H1 (cell line): ENCODE measurements around the gene MICALL2. TPM values are rescaled to one million over a fixed set of nuclear protein-coding genes. Genes with fewer than 3 reads are reported as not detected.

ENCODE experiments used
- CTCF ChIA-PET: fragments of 300-600 bp; sonication (Branson Sonifier 250); formaldehyde crosslinking; loops from one replicate; lab custom pipeline; 2021; ENCODE audit not compliant: partially characterized antibody; lab: Charles Lee
- POLR2A ChIA-PET: fragments of 300-600 bp; sonication (Branson Sonifier 250); formaldehyde crosslinking; loops from one replicate; lab custom pipeline; 2021; ENCODE audit warnings: inconsistent platforms; ENCODE audit not compliant: partially characterized antibody; lab: Charles Lee
- DNase-seq, 2 experiments: peaks; one replicate each; pipeline versions ENCODE4 v3.0.0 to v3.0.0-alpha.2; 2010 to 2022; ENCODE audit warnings: low spot score in 2 of 2, low read depth in 1 of 2, mixed read lengths in 1 of 2
- FAIRE-seq: peaks from 2 replicates; lab custom pipeline; 2011; peaks lifted over from hg19 to GRCh38; lab: Jason Lieb, UNC
- H2AFZ ChIP-seq: 2 replicates; pipeline ENCODE4 v1.8.1; 2012; ENCODE audit warnings: low read length, inconsistent platforms
- H2AK5ac ChIP-seq: 2 replicates; pipeline ENCODE4 v1.6.1; 2013; ENCODE audit warnings: low read depth, low read length
- H2BK120ac ChIP-seq: replicated peaks from 2 replicates; pipeline ENCODE3; 2013; ENCODE audit warnings: low read depth, low read length, inconsistent platforms
- H2BK12ac ChIP-seq: 2 replicates; pipeline ENCODE4 v1.6.1; 2013; ENCODE audit warnings: low read depth, low read length
- H2BK15ac ChIP-seq: 2 replicates; pipeline ENCODE4 v1.6.1; 2013; ENCODE audit warnings: low read length
- H2BK20ac ChIP-seq: 2 replicates; pipeline ENCODE4 v1.6.1; 2013; ENCODE audit warnings: low read length
- H2BK5ac ChIP-seq: 2 replicates; pipeline ENCODE4 v1.6.1; 2013; ENCODE audit warnings: low read depth, low read length
- H3K14ac ChIP-seq: 2 replicates; pipeline ENCODE4 v1.6.1; 2013; ENCODE audit warnings: inconsistent platforms; ENCODE audit not compliant: insufficient read length
- H3K18ac ChIP-seq: 2 replicates; pipeline ENCODE4 v1.6.1; 2013; ENCODE audit warnings: low read length; ENCODE audit errors: extremely low read depth
- H3K23ac ChIP-seq: 2 replicates; pipeline ENCODE4 v1.6.1; 2013; ENCODE audit warnings: inconsistent platforms; ENCODE audit not compliant: insufficient read length
- H3K23me2 ChIP-seq: 2 replicates; pipeline ENCODE4 v1.6.1; 2013; ENCODE audit warnings: low read depth, low read length
- H3K27ac ChIP-seq: 2 replicates; pipeline ENCODE4 v1.6.1; 2011; ENCODE audit warnings: low read depth, low read length, inconsistent platforms
- H3K27me3 ChIP-seq, 4 experiments: replicated peaks in 1 of 4; 1 replicate in 1 of 4; 2 replicates in 3 of 4; pipeline versions ENCODE4 v1.6.1 to v1.8.1; 2011 to 2013; ENCODE audit warnings: low read length in 3 of 4, mild to moderate bottlenecking in 3 of 4, inconsistent platforms in 2 of 4, mixed read lengths in 2 of 4, moderate library complexity in 1 of 4; ENCODE audit not compliant: control insufficient read depth in 3 of 4, insufficient read depth in 3 of 4; ENCODE audit errors: extremely low read depth in 1 of 4
- H3K36me3 ChIP-seq, 4 experiments: 2 replicates each; pipeline versions ENCODE4 v1.6.1 to v1.8.1; 2011 to 2013; ENCODE audit warnings: mild to moderate bottlenecking in 4 of 4, low read length in 3 of 4, moderate library complexity in 2 of 4, control low read depth in 1 of 4, inconsistent platforms in 1 of 4; ENCODE audit not compliant: insufficient read depth in 4 of 4, control insufficient read depth in 2 of 4
- H3K4ac ChIP-seq: replicated peaks from 2 replicates; pipeline ENCODE3; 2013; ENCODE audit warnings: low read length, low read depth, mixed read lengths, inconsistent platforms; ENCODE audit not compliant: insufficient read length
- H3K4me1 ChIP-seq, 4 experiments: replicated peaks in 1 of 4; 1 replicate in 1 of 4; 2 replicates in 3 of 4; pipeline versions ENCODE4 v1.6.1 to v1.8.1; 2011 to 2013; ENCODE audit warnings: low read length in 3 of 4, inconsistent platforms in 2 of 4, mixed read lengths in 1 of 4; ENCODE audit not compliant: insufficient read depth in 4 of 4, control insufficient read depth in 3 of 4
- H3K4me2 ChIP-seq, 2 experiments: 2 replicates each; pipeline versions ENCODE4 v1.6.1 to v1.8.1; 2011 to 2013; ENCODE audit warnings: low read depth in 2 of 2, low read length in 2 of 2, control low read depth in 1 of 2, inconsistent platforms in 1 of 2, mild to moderate bottlenecking in 1 of 2; ENCODE audit not compliant: insufficient read depth in 1 of 2
- H3K4me3 ChIP-seq, 4 experiments: fragments of 200-600, 300-600 bp in 1 of 4; sonication (generic), shearing (Covaris generic), sonication (Bioruptor Twin) in 1 of 4; 2 replicates each; pipeline versions ENCODE4 v1.5.1 to v1.8.1; 2011 to 2016; ENCODE audit warnings: low read length in 4 of 4, low read depth in 3 of 4, control low read depth in 2 of 4, inconsistent platforms in 2 of 4, mild to moderate bottlenecking in 2 of 4, mixed read lengths in 1 of 4, moderate library complexity in 1 of 4; ENCODE audit not compliant: insufficient read depth in 2 of 4; ENCODE audit errors: extremely low read depth in 1 of 4
- H3K56ac ChIP-seq: replicated peaks from 2 replicates; pipeline ENCODE3; 2013; ENCODE audit warnings: low read depth, mild to moderate bottlenecking, mixed read lengths, low read length, inconsistent platforms; ENCODE audit not compliant: insufficient read length
- H3K79me1 ChIP-seq: 2 replicates; pipeline ENCODE4 v1.6.1; 2013; ENCODE audit warnings: low read depth, low read length, control low read depth
- H3K79me2 ChIP-seq, 2 experiments: 2 replicates each; pipeline versions ENCODE4 v1.6.1 to v1.8.1; 2012 to 2013; ENCODE audit warnings: low read length in 2 of 2, mild to moderate bottlenecking in 2 of 2, inconsistent platforms in 1 of 2; ENCODE audit not compliant: insufficient read depth in 2 of 2, control insufficient read depth in 1 of 2
- H3K9ac ChIP-seq, 4 experiments: replicated peaks in 1 of 4; 1 replicate in 1 of 4; 2 replicates in 3 of 4; pipeline versions ENCODE4 v1.6.1 to v1.8.1; 2011 to 2013; ENCODE audit warnings: low read depth in 3 of 4, low read length in 3 of 4, control low read depth in 2 of 4, mild to moderate bottlenecking in 2 of 4, moderate library complexity in 2 of 4, inconsistent platforms in 1 of 4; ENCODE audit errors: extremely low read depth in 1 of 4
- H3K9me3 ChIP-seq, 2 experiments: 2 replicates each; pipeline versions ENCODE4 v1.6.1 to v1.8.1; 2012 to 2013; ENCODE audit warnings: mild to moderate bottlenecking in 2 of 2, moderate library complexity in 2 of 2, control low read depth in 1 of 2, inconsistent platforms in 1 of 2, low read depth in 1 of 2, low read length in 1 of 2, mixed read lengths in 1 of 2; ENCODE audit not compliant: insufficient read depth in 2 of 2
- H4K20me1 ChIP-seq, 2 experiments: replicated peaks in 1 of 2; 2 replicates each; pipeline versions ENCODE3 to v1.8.1; 2011 to 2013; ENCODE audit warnings: inconsistent platforms in 2 of 2, low read length in 2 of 2, mild to moderate bottlenecking in 1 of 2; ENCODE audit not compliant: insufficient read depth in 2 of 2, control insufficient read depth in 1 of 2
- H4K5ac ChIP-seq: 2 replicates; pipeline ENCODE4 v1.6.1; 2013; ENCODE audit warnings: low read length, low read depth, mixed read lengths, inconsistent platforms; ENCODE audit not compliant: insufficient read length
- H4K8ac ChIP-seq: 2 replicates; pipeline ENCODE4 v1.8.0; 2013; ENCODE audit warnings: mild to moderate bottlenecking, moderate library complexity, low read length, inconsistent platforms; ENCODE audit not compliant: insufficient read depth; ENCODE audit errors: extremely low read depth
- H4K91ac ChIP-seq: replicated peaks from 2 replicates; pipeline ENCODE3; 2013; ENCODE audit warnings: low read length, mixed read lengths, inconsistent platforms; ENCODE audit not compliant: insufficient read length
- ASH2L ChIP-seq: fragments of 200-600, 300-600 bp; sonication (generic); IDR thresholded peaks from one replicate; pipeline ENCODE4 v1.7.1; 2017; ENCODE audit warnings: low read length
- EGR1 ChIP-seq: IDR thresholded peaks from 2 replicates; pipeline ENCODE4 v1.6.1; 2011; ENCODE audit warnings: low read depth, low read length, borderline replicate concordance
- EP300 ChIP-seq, 2 experiments: IDR thresholded peaks; 1 replicate in 1 of 2; 2 replicates in 1 of 2; pipeline ENCODE4 v1.6.1; 2011 to 2012; ENCODE audit warnings: low read depth in 2 of 2, low read length in 2 of 2, mild to moderate bottlenecking in 2 of 2, borderline replicate concordance in 1 of 2, inconsistent platforms in 1 of 2, moderate library complexity in 1 of 2
- EZH2 ChIP-seq: fragments of 200-600 bp; sonication (generic); IDR thresholded peaks from 2 replicates; pipeline ENCODE4 v1.7.1; 2012; ENCODE audit warnings: low read depth, mild to moderate bottlenecking, moderate library complexity, low read length, inconsistent platforms; ENCODE audit not compliant: severe bottlenecking
- FOSL1 ChIP-seq: IDR thresholded peaks from 2 replicates; pipeline ENCODE4 v1.6.1; 2011; ENCODE audit warnings: mild to moderate bottlenecking, low read depth, low read length, moderate library complexity; ENCODE audit not compliant: insufficient read depth
- MAFK ChIP-seq: IDR thresholded peaks from 2 replicates; pipeline ENCODE4 v1.6.1; 2012; ENCODE audit warnings: low read depth, mild to moderate bottlenecking, improper control_type of control experiment, low read length
- NRF1 ChIP-seq: IDR thresholded peaks from 2 replicates; pipeline ENCODE4 v1.6.1; 2011; ENCODE audit warnings: mild to moderate bottlenecking, low read depth, low read length, improper control_type of control experiment
- SAP30 ChIP-seq: fragments of 300-600 bp; sonication (generic); IDR thresholded peaks from 2 replicates; pipeline ENCODE4 v1.7.1; 2012; ENCODE audit warnings: low read length, moderate library complexity, mild to moderate bottlenecking, inconsistent platforms; ENCODE audit not compliant: insufficient read depth, insufficient replicate concordance
- SP1 ChIP-seq: IDR thresholded peaks from 2 replicates; pipeline ENCODE4 v1.6.1; 2011; ENCODE audit warnings: low read depth, low read length
- SP4 ChIP-seq: IDR thresholded peaks from 2 replicates; pipeline ENCODE4 v1.6.1; 2012; ENCODE audit warnings: low read length, inconsistent platforms
- TCF12 ChIP-seq: IDR thresholded peaks from 2 replicates; pipeline ENCODE4 v1.6.1; 2011; ENCODE audit warnings: low read depth, mild to moderate bottlenecking, low read length
- TEAD4 ChIP-seq: IDR thresholded peaks from 2 replicates; pipeline ENCODE4 v1.6.1; 2012; ENCODE audit warnings: low read depth, low read length, inconsistent platforms, mixed read lengths
- WGBS, 2 experiments: shearing (Covaris generic) in 1 of 2; methylation state at CpG; one replicate each; pipeline versions ENCODE4 v1.1.6 to v1.1.7; 2013 to 2015; ENCODE audit warnings: low lambda C conversion rate in 2 of 2, mixed read lengths in 2 of 2, inconsistent platforms in 1 of 2, low coverage in 1 of 2, missing lambda C conversion rate in 1 of 2; ENCODE audit not compliant: insufficient replicate concordance in 2 of 2, insufficient coverage in 1 of 2, insufficient read length in 1 of 2; ENCODE audit errors: extremely low coverage in 1 of 2, missing lambda C conversion rate in 1 of 2; 5-methylcytosine and 5-hydroxymethylcytosine counted together
- polyA plus RNA-seq, 7 experiments: library from polyadenylated mRNA; depleted of rRNA in 3 of 7; stranded (reverse) in 5 of 7; unstranded in 2 of 7; fragments of >200 nt in 5 of 7; fragments of 200-250 nt in 2 of 7; gene quantifications; 1 replicate in 5 of 7; 2 replicates in 1 of 7; 4 replicates in 1 of 7; pipeline versions ENCODE4 v1.2.1 to v1.2.3, GENCODE V29; 2011 to 2013; ENCODE audit warnings: missing spikeins in 2 of 7, mixed read lengths in 2 of 7
- total RNA-seq: library from RNA; stranded (reverse); fragmentation: NEBNext Ultra II Directional; extraction: Animal tissue kit (Norgen Biotek cat#: 25700); gene quantifications from 2 replicates; pipeline ENCODE4 v1.2.1, GENCODE V29; 2021

Gene MICALL2
- total and polyA plus RNA-seq, 2 of the 8 experiments (the other 6 are each of a cell fraction or from before 2014, with no cell fraction given) = 5.3 to 8.5 TPM

DNA sequence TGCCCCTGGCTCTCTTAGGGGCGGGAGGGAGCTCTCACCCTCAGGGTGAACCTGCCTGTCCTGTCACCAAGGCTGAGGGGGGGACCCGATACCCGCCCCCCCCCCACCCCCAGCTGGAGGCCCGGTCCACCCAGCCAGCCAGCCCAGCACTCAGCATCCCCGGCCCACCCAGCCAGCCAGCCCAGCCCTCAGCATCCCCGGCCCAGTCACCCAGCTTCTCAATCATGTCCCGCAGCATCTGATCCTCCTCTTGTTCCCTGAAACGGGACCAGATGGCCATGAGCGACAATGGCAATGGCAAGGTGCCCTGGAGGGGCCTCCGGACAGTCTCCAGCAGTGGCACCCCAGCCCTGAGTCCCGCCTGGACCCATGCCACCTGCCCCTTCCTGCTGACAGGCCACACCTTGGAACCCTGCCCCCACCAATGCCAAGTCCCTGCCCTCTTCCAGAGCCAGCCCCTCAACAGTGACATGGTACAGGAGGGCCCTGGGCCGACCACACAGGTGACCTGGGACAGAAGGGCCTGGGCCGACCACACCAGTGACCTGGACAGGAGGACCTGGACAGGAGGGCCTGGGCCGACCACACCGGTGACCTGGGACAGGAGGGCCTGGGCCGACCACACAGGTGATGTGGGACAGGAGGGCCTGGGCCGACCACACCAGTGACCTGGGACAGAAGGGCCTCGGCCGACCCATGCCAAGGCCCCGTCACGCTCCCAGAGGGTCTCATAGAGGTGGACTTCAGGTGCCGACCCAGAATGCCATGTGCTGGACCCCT is 24.2 kb downstream of the MICALL2 start:
- Histone ChIP-seq H3K4ac (no peak overlapping the region), H3K56ac (no peak overlapping the region), H4K91ac (no peak overlapping the region), H2BK5ac (no peak overlapping the region), H3K27ac (no peak overlapping the region), H4K20me1 (peaks cover 0 to 5% of the 10 kb centered on the region in 2 experiments), H3K18ac (no peak overlapping the region), H2BK20ac (no peak overlapping the region), H3K9ac (no peak overlapping the region), H3K23ac (no peak overlapping the region), H2BK12ac (no peak overlapping the region), H3K14ac (no peak overlapping the region), H3K9me3 (peaks cover 0 to 3% of the 10 kb centered on the region in 2 experiments; a peak in 1 of 4 replicates), H2BK15ac (no peak overlapping the region), H3K4me1 (no peaks in the 10 kb centered on the region; a peak in 2 of 7 replicates), H3K4me2 (no peak overlapping the region), H3K27me3 (no peaks in the 10 kb centered on the region), H2AFZ (no peak overlapping the region), H2AK5ac (no peak overlapping the region), H3K36me3 (no peaks in the 10 kb centered on the region), H2BK120ac (no peak overlapping the region), H4K8ac (peak overlapping the region; percentile 57; the same call in 1 of the 2 replicates), H4K5ac (no peak overlapping the region), H3K23me2 (no peaks in the 10 kb centered on the region), H3K79me1 (no peaks in the 10 kb centered on the region), H3K4me3 (no peak overlapping the region), H3K79me2 (peaks cover 0 to 3% of the 10 kb centered on the region in 2 experiments; a peak in 1 of 4 replicates)
- DNase-seq (no peak), FAIRE-seq (no peak)
- ChIA-PET POLR2A (interaction anchor here (1.9 kb wide), 1 partner anchor 13 kb away, joined by 4 read pairs; no protein-coding TSS in a partner anchor), CTCF (interaction anchor here (0.9 to 4.6 kb wide), 4 partner anchors 13 to 39 kb away, joined by 3 to 35 read pairs (median 4); no protein-coding TSS in a partner anchor)
- WGBS, 2 experiments = 93% methylated on average over 17 of the region's 22 CpGs; no CpG with 5 or more reads in 1 of the 2 experiments
- no peak for TF ChIP-seq SP1
- no peak for TF ChIP-seq MAFK
- TF ChIP-seq EGR1 = no peak
- no peak for TF ChIP-seq TEAD4
- no peak for TF ChIP-seq EZH2
- TF ChIP-seq TCF12 = no peak
- TF ChIP-seq ASH2L = no peak
- no peak for TF ChIP-seq NRF1
- no peak for TF ChIP-seq SAP30
- no peak for TF ChIP-seq FOSL1
- TF ChIP-seq SP4 = no peak
- no peak for TF ChIP-seq EP300 (IDR thresholded peaks at IDR 0.05; ENCODE audit: borderline replicate concordance in 1 of 2, low read depth in 2 of 2, low read length in 2 of 2)
